WI38 (cell line): ENCODE data around the gene MX1.

Source experiments
- H3K4me3 ChIP-seq: 2 replicates; pipeline ENCODE4 v1.5.1; 2011; ENCODE audit warnings: low read depth, mild to moderate bottlenecking, control low read depth, low read length
- TF ChIP-seq, protein P1 (sequence below): IDR thresholded peaks from 2 replicates; pipeline ENCODE4 v1.5.1; 2012; ENCODE audit warnings: low read depth, mild to moderate bottlenecking, control low read depth, low read length

MX1 gene

DNA sequence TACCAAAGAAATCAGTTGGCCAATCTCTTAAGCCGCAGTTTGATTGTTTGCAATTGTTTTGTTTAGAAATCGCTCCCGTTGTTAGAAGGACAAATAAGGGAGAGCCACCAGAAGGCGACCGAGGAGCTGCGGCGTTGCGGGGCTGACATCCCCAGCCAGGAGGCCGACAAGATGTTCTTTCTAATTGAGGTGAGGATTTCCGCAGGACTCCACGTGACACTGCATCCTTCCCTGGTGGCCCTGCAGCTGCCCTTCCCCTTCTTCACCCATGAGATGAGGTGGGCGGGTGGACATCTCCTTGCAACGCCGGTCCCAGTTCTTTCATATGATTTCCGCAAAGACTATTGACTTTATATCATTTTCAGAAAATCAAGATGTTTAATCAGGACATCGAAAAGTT, 27.2 kb upstream of the MX1 start:
- TF ChIP-seq, protein P1, sequence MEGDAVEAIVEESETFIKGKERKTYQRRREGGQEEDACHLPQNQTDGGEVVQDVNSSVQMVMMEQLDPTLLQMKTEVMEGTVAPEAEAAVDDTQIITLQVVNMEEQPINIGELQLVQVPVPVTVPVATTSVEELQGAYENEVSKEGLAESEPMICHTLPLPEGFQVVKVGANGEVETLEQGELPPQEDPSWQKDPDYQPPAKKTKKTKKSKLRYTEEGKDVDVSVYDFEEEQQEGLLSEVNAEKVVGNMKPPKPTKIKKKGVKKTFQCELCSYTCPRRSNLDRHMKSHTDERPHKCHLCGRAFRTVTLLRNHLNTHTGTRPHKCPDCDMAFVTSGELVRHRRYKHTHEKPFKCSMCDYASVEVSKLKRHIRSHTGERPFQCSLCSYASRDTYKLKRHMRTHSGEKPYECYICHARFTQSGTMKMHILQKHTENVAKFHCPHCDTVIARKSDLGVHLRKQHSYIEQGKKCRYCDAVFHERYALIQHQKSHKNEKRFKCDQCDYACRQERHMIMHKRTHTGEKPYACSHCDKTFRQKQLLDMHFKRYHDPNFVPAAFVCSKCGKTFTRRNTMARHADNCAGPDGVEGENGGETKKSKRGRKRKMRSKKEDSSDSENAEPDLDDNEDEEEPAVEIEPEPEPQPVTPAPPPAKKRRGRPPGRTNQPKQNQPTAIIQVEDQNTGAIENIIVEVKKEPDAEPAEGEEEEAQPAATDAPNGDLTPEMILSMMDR: no peak

DNA sequence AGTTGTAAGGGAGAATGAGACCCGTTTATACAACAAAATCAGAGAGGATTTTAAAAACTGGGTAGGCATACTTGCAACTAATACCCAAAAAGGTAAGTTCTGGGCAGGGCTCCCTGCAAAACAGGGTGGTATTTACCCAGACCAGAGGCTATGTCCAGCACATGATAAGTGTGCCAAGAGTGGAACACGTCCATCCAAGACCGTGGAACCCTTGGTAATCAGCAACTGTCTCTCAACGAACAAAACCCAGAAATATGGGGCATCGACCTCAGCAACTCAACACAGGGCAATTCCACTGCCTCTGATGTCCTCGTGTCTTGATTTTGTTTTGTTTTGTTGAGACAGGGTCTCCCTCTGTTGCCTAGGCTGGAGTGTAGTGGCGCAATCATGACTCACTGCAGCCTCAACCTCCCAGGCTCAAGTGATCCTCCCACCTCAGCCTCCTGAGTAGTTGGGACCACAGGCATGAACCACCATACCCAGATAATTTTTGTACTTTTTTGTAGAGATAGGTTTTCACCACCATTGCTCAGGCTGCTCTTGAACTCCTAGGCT, 26.7 kb upstream of the MX1 start:
- TF ChIP-seq, protein P1: no peak

More for the DNA sequence above, 27.2 kb upstream of the MX1 start:
- H3K4me3 ChIP-seq: no peak overlapping the region

DNA sequence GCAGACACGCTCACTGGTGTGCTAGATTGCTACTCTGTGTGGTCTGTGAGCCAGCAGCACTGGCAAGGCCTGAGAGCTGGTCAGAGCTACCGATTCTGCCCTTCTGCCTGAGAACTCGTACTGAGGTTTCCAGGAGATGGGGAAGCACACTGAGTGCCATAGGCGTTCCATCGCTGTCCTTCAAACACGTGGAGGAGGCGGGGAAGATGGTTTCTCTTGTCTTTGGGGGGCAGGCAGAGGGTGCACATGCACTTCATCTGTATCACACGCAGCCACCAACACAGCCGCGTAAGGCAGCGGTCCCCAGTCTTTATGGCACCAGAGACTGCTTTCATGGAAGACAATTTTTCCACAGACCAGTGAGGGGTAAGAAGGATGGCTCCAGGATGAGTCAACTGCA, 23.8 kb upstream of the MX1 start:
- H3K4me3 ChIP-seq: no peak overlapping the region
- TF ChIP-seq, protein P1: no peak

More for the DNA sequence above, 26.7 kb upstream of the MX1 start:
- no peak overlapping the region for H3K4me3 ChIP-seq

DNA sequence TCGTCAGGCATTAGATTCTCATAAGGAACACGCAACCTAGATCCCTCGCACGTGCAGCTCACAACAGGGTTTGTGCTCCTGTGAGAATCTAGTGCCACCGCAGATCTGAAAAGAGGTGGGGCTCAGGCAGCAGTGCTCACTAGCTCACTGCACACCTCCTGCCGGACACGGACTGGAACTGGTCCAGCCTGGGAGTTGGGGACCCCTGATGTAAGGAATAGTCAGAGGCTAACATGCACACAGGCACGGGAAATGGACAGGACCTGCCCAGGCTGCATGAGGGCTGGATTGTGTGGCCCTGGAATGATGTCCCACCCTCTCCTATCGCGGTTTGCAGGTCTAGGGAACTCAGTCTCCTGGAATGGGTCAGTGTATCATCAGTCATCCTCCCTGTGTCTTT, 23.2 kb upstream of the MX1 start:
- TF ChIP-seq, protein P1: no peak
- H3K4me3 ChIP-seq: no peak overlapping the region

DNA sequence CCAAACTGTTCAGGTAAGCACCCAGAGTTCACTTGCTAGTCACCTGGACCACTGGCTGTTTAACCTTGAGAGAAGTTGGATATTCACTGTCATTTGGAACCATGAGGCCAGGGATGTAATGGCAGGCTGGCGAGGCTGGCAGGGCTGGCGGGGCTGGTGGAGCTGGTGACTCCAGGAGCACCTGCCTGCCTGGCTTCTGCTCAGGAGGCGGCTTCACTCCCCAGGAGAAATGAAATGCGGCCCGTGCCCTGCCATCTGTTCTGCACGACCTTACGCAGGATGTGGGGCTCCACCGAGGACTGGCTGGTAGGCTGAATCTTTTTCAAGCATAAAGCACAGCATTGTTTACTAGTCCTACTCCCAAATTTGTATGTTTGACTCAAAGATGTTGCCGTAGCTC, 22.7 kb upstream of the MX1 start:
- H3K4me3 ChIP-seq: no peak overlapping the region
- TF ChIP-seq, protein P1: no peak

DNA sequence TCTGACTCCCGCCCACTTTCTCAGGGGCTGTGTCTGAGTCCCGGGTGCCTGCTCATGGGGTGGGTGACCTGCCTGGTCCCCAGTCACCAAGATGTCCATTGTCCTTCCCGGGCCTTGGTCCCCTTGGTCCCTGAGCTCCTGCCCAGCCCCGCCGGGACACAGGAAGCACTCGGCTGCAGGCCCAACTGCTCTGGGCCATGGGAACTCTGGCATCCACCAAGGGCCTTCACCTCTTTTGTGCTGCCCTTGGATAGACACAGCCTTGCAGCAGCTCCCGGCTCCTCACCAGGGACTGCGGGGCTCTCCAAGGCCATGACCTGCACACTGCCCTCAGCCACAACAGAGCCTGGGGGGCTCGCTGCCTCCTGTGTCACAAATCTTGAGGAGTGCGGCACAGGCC, 22.1 kb upstream of the MX1 start:
- TF ChIP-seq, protein P1: no peak
- no peak overlapping the region for H3K4me3 ChIP-seq

DNA sequence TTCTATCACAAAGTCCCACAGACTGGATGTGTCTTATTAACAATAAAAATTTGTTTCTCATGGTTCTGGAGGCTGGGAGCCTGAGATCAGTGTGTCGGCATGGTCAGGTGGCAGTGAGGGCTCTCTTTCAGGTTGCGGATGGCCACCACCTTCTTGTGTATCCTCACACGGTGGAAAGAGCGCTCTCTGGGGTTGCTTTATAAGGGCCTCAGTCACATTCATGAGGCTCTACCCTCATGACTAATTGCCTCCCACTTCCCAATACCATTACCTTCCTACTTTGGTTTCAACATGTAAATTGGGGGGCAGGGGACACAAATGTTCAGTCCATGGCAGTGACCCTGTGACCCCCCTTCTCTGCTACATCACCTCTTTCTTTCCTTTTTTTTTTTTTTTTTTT, 20.7 kb upstream of the MX1 start:
- no peak overlapping the region for H3K4me3 ChIP-seq
- TF ChIP-seq, protein P1: no peak
